GM23248 (cell line): ENCODE results near the gene GCC2.

Experiments
- EZH2 ChIP-seq: fragments of 200-600 bp; sonication (generic); IDR thresholded peaks from 2 replicates; pipeline ENCODE4 v1.6.1; 2018; ENCODE audit warnings: antibody characterized with exemption, mild to moderate bottlenecking; ENCODE audit not compliant: insufficient read depth, poor library complexity, severe bottlenecking
- EZH2phosphoT487 ChIP-seq: fragments of 200-600 bp; sonication (generic); IDR thresholded peaks from 2 replicates; pipeline ENCODE4 v1.6.1; 2018; ENCODE audit warnings: antibody characterized with exemption, moderate library complexity, mild to moderate bottlenecking, low read depth; ENCODE audit not compliant: insufficient read depth

DNA sequence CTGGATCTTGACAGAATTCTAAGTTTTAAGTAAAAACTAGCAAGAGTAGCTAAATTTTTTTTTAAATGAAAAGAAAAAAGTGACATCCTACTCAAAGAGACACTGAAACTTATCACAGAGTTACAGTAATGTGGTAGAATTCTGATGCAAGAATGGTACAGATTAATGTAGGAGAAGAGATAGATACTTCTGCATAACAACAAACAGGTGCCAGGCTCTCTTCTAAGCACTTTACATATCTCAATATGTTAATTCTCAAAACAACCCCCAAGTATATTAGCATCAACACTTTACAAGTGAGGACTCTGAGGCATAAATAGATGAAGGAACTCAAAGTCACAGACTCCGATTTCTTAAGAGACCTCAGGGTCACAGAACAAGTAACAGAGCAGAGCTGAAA is 28.1 kb downstream of the GCC2 start:
- TF ChIP-seq EZH2phosphoT487: no peak
- no peak for TF ChIP-seq EZH2
